Glutamatergic neuron (in vitro differentiated cells): ENCODE data around the gene TAF13. TPM values are rescaled to one million over a fixed set of nuclear protein-coding genes. Genes with fewer than 3 reads are reported as not detected.

Experiments
- DNase-seq: peaks from one replicate; pipeline ENCODE4 v3.0.0; 2022
- H3K27ac Mint-ChIP-seq: one replicate; pipeline ENCODE4 v1.8.0; 2020; ENCODE audit warnings: mild to moderate bottlenecking, mixed read lengths, inconsistent platforms; ENCODE audit not compliant: unreplicated experiment
- H3K27me3 Mint-ChIP-seq: one replicate; pipeline ENCODE4 v1.8.0; 2020; ENCODE audit warnings: mild to moderate bottlenecking, moderate library complexity, mixed read lengths, inconsistent platforms; ENCODE audit not compliant: unreplicated experiment
- H3K36me3 Mint-ChIP-seq: one replicate; pipeline ENCODE4 v1.8.0; 2020; ENCODE audit warnings: mild to moderate bottlenecking, mixed read lengths, inconsistent platforms; ENCODE audit not compliant: unreplicated experiment
- H3K4me1 Mint-ChIP-seq: one replicate; pipeline ENCODE4 v1.8.0; 2020; ENCODE audit warnings: mild to moderate bottlenecking, low read depth, mixed read lengths, inconsistent platforms; ENCODE audit not compliant: unreplicated experiment
- H3K4me3 Mint-ChIP-seq: one replicate; pipeline ENCODE4 v1.8.0; 2020; ENCODE audit warnings: mild to moderate bottlenecking, mixed read lengths, inconsistent platforms; ENCODE audit not compliant: unreplicated experiment
- H3K9me3 Mint-ChIP-seq: one replicate; pipeline ENCODE4 v1.8.0; 2020; ENCODE audit warnings: mild to moderate bottlenecking, moderate library complexity, mixed read lengths, inconsistent platforms; ENCODE audit not compliant: unreplicated experiment
- total RNA-seq: library from RNA; stranded (reverse); fragmentation: NEBNext Ultra II Directional; extraction: Animal tissue kit (Norgen Biotek cat#: 25700); gene quantifications from one replicate; pipeline ENCODE4 v1.2.1, GENCODE V29; 2021; ENCODE audit not compliant: unreplicated experiment
- TF ChIP-seq, protein P1 (sequence below): fragments of 200-600 bp; sonication (generic); IDR thresholded peaks from one replicate; pipeline ENCODE4 v1.5.0; 2021; ENCODE audit not compliant: partially characterized antibody, unreplicated experiment

The TAF13 gene
- total RNA-seq, 1 donor from 2014 or later = 66.0 TPM

DNA sequence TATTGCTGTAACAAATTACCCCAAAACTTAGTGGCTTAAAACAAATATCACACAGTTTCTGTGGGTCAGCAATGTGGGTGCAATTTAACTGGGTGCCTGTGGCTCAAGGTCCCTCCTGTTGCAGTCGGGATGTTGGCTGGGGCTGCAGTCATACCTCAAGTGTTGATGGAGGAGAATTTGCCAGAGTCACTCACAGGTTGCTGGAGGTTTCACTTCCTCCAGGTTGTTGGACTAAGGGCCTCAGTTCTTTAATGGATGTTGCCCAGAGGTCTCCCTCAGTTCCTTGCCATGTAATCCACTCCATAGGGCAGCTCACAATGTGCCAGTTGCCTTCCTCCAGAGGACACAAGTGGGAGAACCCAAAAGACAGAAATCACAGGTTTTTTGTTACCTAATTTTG is 2.5 kb upstream of the TAF13 start:
- Mint-ChIP-seq H3K36me3 (no peaks in the 10 kb centered on the region), H3K27me3 (no peaks in the 10 kb centered on the region), H3K4me1 (peaks cover 8% of the 10 kb centered on the region), H3K9me3 (peaks cover 10% of the 10 kb centered on the region), H3K27ac (no peak overlapping the region), H3K4me3 (no peak overlapping the region)
- TF ChIP-seq, protein P1, sequence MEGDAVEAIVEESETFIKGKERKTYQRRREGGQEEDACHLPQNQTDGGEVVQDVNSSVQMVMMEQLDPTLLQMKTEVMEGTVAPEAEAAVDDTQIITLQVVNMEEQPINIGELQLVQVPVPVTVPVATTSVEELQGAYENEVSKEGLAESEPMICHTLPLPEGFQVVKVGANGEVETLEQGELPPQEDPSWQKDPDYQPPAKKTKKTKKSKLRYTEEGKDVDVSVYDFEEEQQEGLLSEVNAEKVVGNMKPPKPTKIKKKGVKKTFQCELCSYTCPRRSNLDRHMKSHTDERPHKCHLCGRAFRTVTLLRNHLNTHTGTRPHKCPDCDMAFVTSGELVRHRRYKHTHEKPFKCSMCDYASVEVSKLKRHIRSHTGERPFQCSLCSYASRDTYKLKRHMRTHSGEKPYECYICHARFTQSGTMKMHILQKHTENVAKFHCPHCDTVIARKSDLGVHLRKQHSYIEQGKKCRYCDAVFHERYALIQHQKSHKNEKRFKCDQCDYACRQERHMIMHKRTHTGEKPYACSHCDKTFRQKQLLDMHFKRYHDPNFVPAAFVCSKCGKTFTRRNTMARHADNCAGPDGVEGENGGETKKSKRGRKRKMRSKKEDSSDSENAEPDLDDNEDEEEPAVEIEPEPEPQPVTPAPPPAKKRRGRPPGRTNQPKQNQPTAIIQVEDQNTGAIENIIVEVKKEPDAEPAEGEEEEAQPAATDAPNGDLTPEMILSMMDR = no peak
- no peak for DNase-seq

DNA sequence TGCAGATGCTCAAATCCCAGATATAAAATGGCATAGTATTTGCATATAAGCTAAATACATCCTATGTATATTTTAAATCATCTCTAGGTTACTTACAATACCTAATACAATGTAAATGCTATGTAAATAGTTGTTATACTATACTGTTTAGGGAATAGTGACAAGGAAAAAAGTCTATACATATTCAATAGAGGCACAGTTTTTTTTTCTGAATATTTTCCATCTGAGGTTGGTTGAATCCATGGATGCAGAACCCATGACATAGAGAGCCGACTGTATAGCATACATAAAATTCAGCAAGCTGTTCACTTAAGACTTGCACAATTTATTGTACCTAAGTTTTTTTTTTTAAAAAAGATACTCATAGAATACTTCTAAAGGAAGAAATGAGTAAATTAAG is 6.5 kb downstream of the TAF13 start:
- Mint-ChIP-seq H3K4me1 (peaks cover 2% of the 10 kb centered on the region), H3K9me3 (no peaks in the 10 kb centered on the region), H3K4me3 (no peak overlapping the region), H3K27me3 (no peaks in the 10 kb centered on the region), H3K27ac (no peak overlapping the region), H3K36me3 (no peaks in the 10 kb centered on the region)
- DNase-seq = no peak
- TF ChIP-seq, protein P1 = no peak

GRCh38 chr1:109067883-109068282 is 7.9 kb downstream of the TAF13 start:
- Mint-ChIP-seq H3K27ac (no peak overlapping the region), H3K4me1 (no peaks in the 10 kb centered on the region), H3K9me3 (no peaks in the 10 kb centered on the region), H3K27me3 (no peaks in the 10 kb centered on the region), H3K36me3 (no peaks in the 10 kb centered on the region), H3K4me3 (no peak overlapping the region)
- TF ChIP-seq, protein P1 = no peak
- no peak for DNase-seq

GRCh38 chr1:109065137-109065536 is 10.7 kb downstream of the TAF13 start:
- H3K9me3 Mint-ChIP-seq = no peaks in the 10 kb centered on the region
- no peak overlapping the region for H3K27ac Mint-ChIP-seq
- H3K36me3 Mint-ChIP-seq = no peaks in the 10 kb centered on the region
- no peaks in the 10 kb centered on the region for H3K27me3 Mint-ChIP-seq
- TF ChIP-seq, protein P1 = no peak
- no peak for DNase-seq
- H3K4me3 Mint-ChIP-seq = no peak overlapping the region
- no peaks in the 10 kb centered on the region for H3K4me1 Mint-ChIP-seq

- H3K27ac Mint-ChIP-seq = no peak overlapping the region
- H3K4me3 Mint-ChIP-seq = no peak overlapping the region
- H3K27me3 Mint-ChIP-seq = peaks cover 3% of the 10 kb centered on the region
- no peaks in the 10 kb centered on the region for H3K36me3 Mint-ChIP-seq
- no peaks in the 10 kb centered on the region for H3K4me1 Mint-ChIP-seq
- TF ChIP-seq, protein P1 = no peak
- no peaks in the 10 kb centered on the region for H3K9me3 Mint-ChIP-seq
- DNase-seq = no peak
Observed at GRCh38 chr1:109061183-109061582, 14.6 kb downstream of the TAF13 start.
